ENCODE measurements around the gene SOX11. TPM values are rescaled to one million over a fixed set of nuclear protein-coding genes. Genes with fewer than 3 reads are reported as not detected.

The SOX11 gene
- total and polyA plus RNA-seq, 3 donors from 2014 or later: 0.05 to 0.08 (median 0.06) TPM

GRCh38 chr2:5736886-5737285 lies 44.7 kb downstream of the SOX11 start:
- no peak for DNase-seq
- Histone ChIP-seq H3K27me3 (no peaks in the 10 kb centered on the region), H3K27ac (no peak overlapping the region), H3K4me1 (no peaks in the 10 kb centered on the region), H3K36me3 (ENCODE audit: low read depth, missing control alignments) (no peaks in the 10 kb centered on the region), H3K9me3 (no peaks in the 10 kb centered on the region), H3K4me3 (no peak overlapping the region)
- WGBS, 2 donors: 93 to 95% methylated on average over 2 of the region's 2 CpGs
- no peak for TF ChIP-seq POLR2A (IDR thresholded peaks at IDR 0.05)
- TF ChIP-seq, protein P1, sequence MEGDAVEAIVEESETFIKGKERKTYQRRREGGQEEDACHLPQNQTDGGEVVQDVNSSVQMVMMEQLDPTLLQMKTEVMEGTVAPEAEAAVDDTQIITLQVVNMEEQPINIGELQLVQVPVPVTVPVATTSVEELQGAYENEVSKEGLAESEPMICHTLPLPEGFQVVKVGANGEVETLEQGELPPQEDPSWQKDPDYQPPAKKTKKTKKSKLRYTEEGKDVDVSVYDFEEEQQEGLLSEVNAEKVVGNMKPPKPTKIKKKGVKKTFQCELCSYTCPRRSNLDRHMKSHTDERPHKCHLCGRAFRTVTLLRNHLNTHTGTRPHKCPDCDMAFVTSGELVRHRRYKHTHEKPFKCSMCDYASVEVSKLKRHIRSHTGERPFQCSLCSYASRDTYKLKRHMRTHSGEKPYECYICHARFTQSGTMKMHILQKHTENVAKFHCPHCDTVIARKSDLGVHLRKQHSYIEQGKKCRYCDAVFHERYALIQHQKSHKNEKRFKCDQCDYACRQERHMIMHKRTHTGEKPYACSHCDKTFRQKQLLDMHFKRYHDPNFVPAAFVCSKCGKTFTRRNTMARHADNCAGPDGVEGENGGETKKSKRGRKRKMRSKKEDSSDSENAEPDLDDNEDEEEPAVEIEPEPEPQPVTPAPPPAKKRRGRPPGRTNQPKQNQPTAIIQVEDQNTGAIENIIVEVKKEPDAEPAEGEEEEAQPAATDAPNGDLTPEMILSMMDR (IDR thresholded peaks at IDR 0.05): no peak
- intact Hi-C loops (cut with DNase I; ENCODE audit: low total_unique reads): no loop called here

GRCh38 chr2:5740053-5740452 lies 47.9 kb downstream of the SOX11 start:
- no peaks in the 10 kb centered on the region for H3K4me1 ChIP-seq
- TF ChIP-seq, protein P1 (IDR thresholded peaks at IDR 0.05): no peak
- no peak for TF ChIP-seq POLR2A (IDR thresholded peaks at IDR 0.05)
- no peak overlapping the region for H3K27ac ChIP-seq
- DNase-seq: no peak
- no peaks in the 10 kb centered on the region for H3K9me3 ChIP-seq
- no peaks in the 10 kb centered on the region for H3K36me3 ChIP-seq (ENCODE audit: low read depth, missing control alignments)
- no peak overlapping the region for H3K4me3 ChIP-seq
- intact Hi-C loops (cut with DNase I; ENCODE audit: low total_unique reads): no loop called here
- no peaks in the 10 kb centered on the region for H3K27me3 ChIP-seq
- WGBS, 2 donors: 47 to 54% methylated on average over 5 of the region's 5 CpGs

DNA sequence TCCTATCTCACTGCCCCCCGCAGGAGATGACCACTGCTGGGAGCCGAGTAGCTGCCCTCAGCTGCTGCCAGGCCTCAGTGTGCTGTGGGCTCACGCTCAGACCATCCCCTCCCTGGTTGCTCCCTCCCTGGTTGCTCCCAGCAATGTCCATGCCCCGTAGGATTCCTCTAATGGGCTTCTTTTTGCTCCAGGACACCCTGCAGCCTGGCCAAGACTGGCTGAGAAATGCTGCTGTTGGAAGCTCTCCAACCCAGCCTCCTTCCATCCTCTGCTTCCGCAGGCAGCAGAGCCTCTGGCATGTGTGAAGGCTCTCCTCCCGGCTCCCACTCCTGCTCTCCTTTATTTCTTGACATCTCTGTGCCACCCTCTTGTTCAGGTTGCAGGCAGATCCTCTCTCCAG lies 48.6 kb downstream of the SOX11 start:
- Histone ChIP-seq H3K9me3 (no peaks in the 10 kb centered on the region), H3K27ac (no peak overlapping the region), H3K4me1 (no peaks in the 10 kb centered on the region), H3K27me3 (no peaks in the 10 kb centered on the region), H3K36me3 (ENCODE audit: low read depth, missing control alignments) (no peaks in the 10 kb centered on the region), H3K4me3 (no peak overlapping the region)
- DNase-seq: no peak
- WGBS, 2 donors: 44 to 56% methylated on average over 6 of the region's 6 CpGs
- intact Hi-C loops (cut with DNase I; ENCODE audit: low total_unique reads): no loop called here
- TF ChIP-seq, protein P1 (IDR thresholded peaks at IDR 0.05): no peak
- TF ChIP-seq POLR2A (IDR thresholded peaks at IDR 0.05): no peak

DNA sequence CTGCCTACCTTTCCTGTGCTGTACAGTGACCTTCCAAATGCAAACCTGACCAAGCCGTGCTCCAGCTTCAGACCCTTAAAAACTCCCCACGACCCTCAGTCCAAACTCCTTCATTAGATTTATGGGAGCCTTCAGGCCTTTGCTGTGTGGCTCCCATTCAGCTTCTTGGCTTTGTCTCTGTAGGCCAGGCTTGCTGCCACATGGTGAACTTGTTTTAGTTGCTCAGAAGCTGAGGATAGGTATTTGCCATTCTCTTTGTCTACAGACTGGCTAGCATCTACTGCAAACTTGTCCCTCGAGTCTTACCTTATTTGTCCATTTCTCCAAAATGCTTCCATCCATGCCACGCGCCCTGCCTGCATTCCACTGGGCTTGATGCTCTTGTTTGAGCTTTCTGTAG lies 49.1 kb downstream of the SOX11 start:
- Histone ChIP-seq H3K9me3 (no peaks in the 10 kb centered on the region), H3K27me3 (no peaks in the 10 kb centered on the region), H3K36me3 (ENCODE audit: low read depth, missing control alignments) (no peaks in the 10 kb centered on the region), H3K27ac (no peak overlapping the region), H3K4me3 (no peak overlapping the region), H3K4me1 (no peaks in the 10 kb centered on the region)
- TF ChIP-seq, protein P1 (IDR thresholded peaks at IDR 0.05): no peak
- TF ChIP-seq POLR2A (IDR thresholded peaks at IDR 0.05): no peak
- DNase-seq: no peak
- 76 to 80% methylated on average over 5 of the region's 5 CpGs for WGBS, 2 donors
- intact Hi-C loops (cut with DNase I; ENCODE audit: low total_unique reads): no loop called here

- Histone ChIP-seq H3K36me3 (ENCODE audit: low read depth, missing control alignments) (no peaks in the 10 kb centered on the region), H3K4me3 (no peak overlapping the region), H3K4me1 (no peaks in the 10 kb centered on the region), H3K27ac (no peak overlapping the region), H3K9me3 (no peaks in the 10 kb centered on the region), H3K27me3 (no peaks in the 10 kb centered on the region)
- intact Hi-C loops (cut with DNase I; ENCODE audit: low total_unique reads): no loop called here
- no peak for DNase-seq
- WGBS, 2 donors: 74 to 77% methylated on average over 6 of the region's 6 CpGs
- TF ChIP-seq, protein P1 (IDR thresholded peaks at IDR 0.05): no peak
- no peak for TF ChIP-seq POLR2A (IDR thresholded peaks at IDR 0.05)
Observed at GRCh38 chr2:5742126-5742525, 49.9 kb downstream of the SOX11 start.

All from testis (tissue), 3 donors.